HL-60 (cell line): ENCODE measurements around the gene ZNF134.

Experiments used
- DNase-seq, 2 experiments: peaks; one replicate each; pipeline ENCODE4 v3.0.0-alpha.2; 2010 to 2020; ENCODE audit warnings: low read depth in 1 of 2, low spot score in 1 of 2
- H3K27ac ChIP-seq: fragments of 250-450 bp; sonication (Bioruptor Pico); replicated peaks from 2 replicates; pipeline ENCODE4 v1.5.1; 2020; ENCODE audit warnings: mild to moderate bottlenecking, moderate library complexity
- H3K27me3 ChIP-seq: fragments of 250-450 bp; sonication (Bioruptor Pico); 2 replicates; pipeline ENCODE4 v1.5.1; 2021; ENCODE audit warnings: mild to moderate bottlenecking, moderate library complexity; ENCODE audit not compliant: insufficient read depth, poor library complexity, severe bottlenecking
- H3K4me3 ChIP-seq: replicated peaks from 2 replicates; pipeline ENCODE4 v1.5.1; 2011; ENCODE audit warnings: mild to moderate bottlenecking, control low read depth, low read length; ENCODE audit not compliant: insufficient read depth
- GABPA ChIP-seq: IDR thresholded peaks from 2 replicates; pipeline ENCODE4 v1.6.1; 2012; ENCODE audit warnings: low read depth
- POLR2AphosphoS5 ChIP-seq: IDR thresholded peaks from 2 replicates; pipeline ENCODE4 v1.6.1; 2012; ENCODE audit warnings: low read depth
- SPI1 ChIP-seq: IDR thresholded peaks from 2 replicates; pipeline ENCODE4 v1.6.1; 2012; ENCODE audit warnings: low read depth, mild to moderate bottlenecking, borderline replicate concordance
- long read RNA-seq: library from polyadenylated mRNA; unstranded; transcript quantifications from one replicate; pipeline ENCODE4 v2.0.0, GENCODE V29; 2020
- TF ChIP-seq, protein P1 (sequence below): IDR thresholded peaks from one replicate; pipeline ENCODE4 v1.5.1; 2011; ENCODE audit warnings: low read length, control low read depth, inconsistent platforms; ENCODE audit not compliant: insufficient read depth
- TF ChIP-seq, protein P2 (sequence below): IDR thresholded peaks from 2 replicates; pipeline ENCODE4 v1.6.1; 2012; ENCODE audit warnings: low read depth; ENCODE audit not compliant: insufficient replicate concordance

Gene ZNF134
- long read RNA-seq, full-length matches to known transcripts, result 95 of 102 reads
- long read RNA-seq, partial matches to known transcripts, result 0 of 102 reads
- long read RNA-seq, other reads (novel, unspliced or antisense), result 7 of 102 reads

DNA sequence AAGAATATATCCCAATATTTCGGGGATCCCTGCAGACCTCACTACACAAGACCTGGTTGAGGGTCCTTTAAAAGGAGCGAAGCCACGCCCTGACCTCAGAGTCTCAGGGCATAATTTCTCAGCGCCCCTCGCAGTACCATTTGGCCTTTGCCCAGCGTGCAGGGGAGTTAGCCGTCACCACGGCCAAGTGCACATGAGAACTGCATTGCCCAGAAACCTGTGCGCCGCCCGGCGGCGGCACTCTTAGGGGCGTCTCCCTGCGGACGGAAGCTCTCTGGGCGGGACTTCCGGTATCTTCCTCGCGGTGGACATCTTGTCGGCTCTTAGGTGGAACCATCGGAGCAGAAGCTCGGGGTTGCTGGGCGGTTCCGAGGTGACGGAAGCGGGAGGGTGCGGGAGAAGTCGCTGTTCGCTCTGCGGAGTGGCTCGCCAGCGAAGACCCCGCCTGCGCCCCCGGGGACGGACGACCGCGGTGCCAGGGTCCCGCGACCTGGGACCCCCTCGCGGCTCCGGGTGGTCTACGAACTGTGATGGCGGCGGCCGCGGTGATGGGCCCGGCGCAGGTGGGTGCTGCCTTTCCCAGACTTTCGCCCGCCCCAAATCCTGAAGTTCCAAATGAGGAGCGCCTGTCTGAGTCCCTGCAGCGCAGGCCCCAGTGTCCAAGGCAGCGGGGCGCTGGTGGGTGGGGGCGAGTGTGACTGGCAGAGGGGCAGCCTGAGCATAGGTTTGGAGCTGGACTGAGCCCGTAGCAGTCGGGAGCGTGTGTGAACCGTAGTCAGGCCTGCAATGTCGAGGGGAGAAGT is at the start of gene ZNF134:
TSS of gene ZNF134 (plus strand) at position 302 of the 803 bp plus-strand sequence. CDS start 5,227 bp downstream, outside the sequence.
- Histone ChIP-seq H3K27me3 (no peaks in the 10 kb centered on the region), H3K4me3 (peak within 1 kb of the TSS; percentile 68), H3K27ac (peak within 1 kb of the TSS; percentile 79)
- TF ChIP-seq, protein P1, sequence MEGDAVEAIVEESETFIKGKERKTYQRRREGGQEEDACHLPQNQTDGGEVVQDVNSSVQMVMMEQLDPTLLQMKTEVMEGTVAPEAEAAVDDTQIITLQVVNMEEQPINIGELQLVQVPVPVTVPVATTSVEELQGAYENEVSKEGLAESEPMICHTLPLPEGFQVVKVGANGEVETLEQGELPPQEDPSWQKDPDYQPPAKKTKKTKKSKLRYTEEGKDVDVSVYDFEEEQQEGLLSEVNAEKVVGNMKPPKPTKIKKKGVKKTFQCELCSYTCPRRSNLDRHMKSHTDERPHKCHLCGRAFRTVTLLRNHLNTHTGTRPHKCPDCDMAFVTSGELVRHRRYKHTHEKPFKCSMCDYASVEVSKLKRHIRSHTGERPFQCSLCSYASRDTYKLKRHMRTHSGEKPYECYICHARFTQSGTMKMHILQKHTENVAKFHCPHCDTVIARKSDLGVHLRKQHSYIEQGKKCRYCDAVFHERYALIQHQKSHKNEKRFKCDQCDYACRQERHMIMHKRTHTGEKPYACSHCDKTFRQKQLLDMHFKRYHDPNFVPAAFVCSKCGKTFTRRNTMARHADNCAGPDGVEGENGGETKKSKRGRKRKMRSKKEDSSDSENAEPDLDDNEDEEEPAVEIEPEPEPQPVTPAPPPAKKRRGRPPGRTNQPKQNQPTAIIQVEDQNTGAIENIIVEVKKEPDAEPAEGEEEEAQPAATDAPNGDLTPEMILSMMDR, result no peak
- TF ChIP-seq SPI1 (no peak; the same call in 1 of the 2 replicates), POLR2AphosphoS5 (peak; percentile 50; the same call in 1 of the 2 replicates), GABPA (peak; percentile 93)
- peak; percentile 91 to 95 for DNase-seq

DNA sequence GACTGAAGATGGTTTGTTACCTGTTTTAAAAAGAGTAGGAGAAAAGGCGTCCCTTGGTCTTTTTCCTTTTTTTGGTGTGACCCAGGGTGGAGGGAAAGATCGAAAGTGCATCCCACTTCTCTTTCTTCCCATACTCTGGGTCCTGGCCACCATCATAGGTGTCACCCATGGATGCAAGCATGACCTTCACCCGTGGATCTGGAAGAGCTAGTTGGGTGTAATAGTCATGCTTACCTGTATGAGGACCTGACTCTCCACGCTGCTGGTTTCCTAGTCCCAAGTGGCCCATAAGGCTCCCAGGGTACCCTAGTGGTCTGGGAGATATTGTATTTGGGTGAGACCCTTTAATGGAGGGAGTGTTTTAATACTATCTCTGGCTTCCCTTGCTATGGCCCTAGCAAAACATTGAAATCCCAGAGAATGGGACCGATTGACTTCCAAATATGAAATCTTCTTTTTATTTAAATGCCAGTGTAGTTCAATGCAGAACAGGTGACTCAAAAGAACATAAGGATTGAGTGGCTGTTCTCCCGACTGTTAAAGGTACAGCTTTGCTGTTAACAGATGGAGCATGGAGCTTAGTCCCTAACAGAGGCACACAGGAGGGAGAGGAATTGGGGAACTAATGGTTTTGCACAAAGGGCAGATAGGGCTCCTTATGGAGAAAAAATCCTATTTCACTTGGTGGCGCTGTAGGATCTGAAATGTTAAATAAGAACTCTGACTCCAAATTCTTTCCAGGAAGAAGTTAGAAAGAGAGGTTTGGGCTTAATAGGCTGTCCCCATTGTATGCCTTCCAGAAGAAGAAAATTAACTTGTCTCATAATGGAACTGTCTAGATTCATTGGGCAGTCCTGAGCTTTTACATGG is 47.4 kb upstream of the ZNF134 start:
- no peak for TF ChIP-seq POLR2AphosphoS5
- H3K4me3 ChIP-seq, result no peak overlapping the region
- no peaks in the 10 kb centered on the region for H3K27me3 ChIP-seq
- no peak overlapping the region for H3K27ac ChIP-seq
- peak in 1 of 2 experiments; percentile 19 for DNase-seq

- Histone ChIP-seq H3K27me3 (no peaks in the 10 kb centered on the region), H3K4me3 (no peak overlapping the region), H3K27ac (no peak overlapping the region)
- DNase-seq, result no peak
- no peak for TF ChIP-seq GABPA
- TF ChIP-seq, protein P1, result no peak
- TF ChIP-seq POLR2AphosphoS5, result no peak
- TF ChIP-seq SPI1, result no peak
- TF ChIP-seq, protein P2, sequence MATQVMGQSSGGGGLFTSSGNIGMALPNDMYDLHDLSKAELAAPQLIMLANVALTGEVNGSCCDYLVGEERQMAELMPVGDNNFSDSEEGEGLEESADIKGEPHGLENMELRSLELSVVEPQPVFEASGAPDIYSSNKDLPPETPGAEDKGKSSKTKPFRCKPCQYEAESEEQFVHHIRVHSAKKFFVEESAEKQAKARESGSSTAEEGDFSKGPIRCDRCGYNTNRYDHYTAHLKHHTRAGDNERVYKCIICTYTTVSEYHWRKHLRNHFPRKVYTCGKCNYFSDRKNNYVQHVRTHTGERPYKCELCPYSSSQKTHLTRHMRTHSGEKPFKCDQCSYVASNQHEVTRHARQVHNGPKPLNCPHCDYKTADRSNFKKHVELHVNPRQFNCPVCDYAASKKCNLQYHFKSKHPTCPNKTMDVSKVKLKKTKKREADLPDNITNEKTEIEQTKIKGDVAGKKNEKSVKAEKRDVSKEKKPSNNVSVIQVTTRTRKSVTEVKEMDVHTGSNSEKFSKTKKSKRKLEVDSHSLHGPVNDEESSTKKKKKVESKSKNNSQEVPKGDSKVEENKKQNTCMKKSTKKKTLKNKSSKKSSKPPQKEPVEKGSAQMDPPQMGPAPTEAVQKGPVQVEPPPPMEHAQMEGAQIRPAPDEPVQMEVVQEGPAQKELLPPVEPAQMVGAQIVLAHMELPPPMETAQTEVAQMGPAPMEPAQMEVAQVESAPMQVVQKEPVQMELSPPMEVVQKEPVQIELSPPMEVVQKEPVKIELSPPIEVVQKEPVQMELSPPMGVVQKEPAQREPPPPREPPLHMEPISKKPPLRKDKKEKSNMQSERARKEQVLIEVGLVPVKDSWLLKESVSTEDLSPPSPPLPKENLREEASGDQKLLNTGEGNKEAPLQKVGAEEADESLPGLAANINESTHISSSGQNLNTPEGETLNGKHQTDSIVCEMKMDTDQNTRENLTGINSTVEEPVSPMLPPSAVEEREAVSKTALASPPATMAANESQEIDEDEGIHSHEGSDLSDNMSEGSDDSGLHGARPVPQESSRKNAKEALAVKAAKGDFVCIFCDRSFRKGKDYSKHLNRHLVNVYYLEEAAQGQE, result no peak
These were observed 43.3 kb upstream of the ZNF134 start for GRCh38 chr19:57570707-57571106.

GRCh38 chr19:57572415-57572947 is 41.6 kb upstream of the ZNF134 start:
- TF ChIP-seq GABPA (no peak), POLR2AphosphoS5 (no peak), SPI1 (no peak)
- TF ChIP-seq, protein P1, result no peak
- TF ChIP-seq, protein P2, result no peak
- Histone ChIP-seq H3K27me3 (no peaks in the 10 kb centered on the region), H3K27ac (no peak overlapping the region), H3K4me3 (no peak overlapping the region)
- no peak for DNase-seq
